GM19372 (cell line): ENCODE results near the gene DCANP1.
"Not testable (repeated sequence)": the region's sequence is repeated elsewhere in the genome, so short reads cannot be mapped to it uniquely, and the experiment has no call there.

Experiments
- ATAC-seq: cut with Tn5 transposase; IDR thresholded peaks from one replicate; pipeline ENCODE4 v1.9.1; 2021; ENCODE audit warnings: mild to moderate bottlenecking, low read depth, moderate library complexity; ENCODE audit not compliant: unreplicated experiment

Gene DCANP1, protein sequence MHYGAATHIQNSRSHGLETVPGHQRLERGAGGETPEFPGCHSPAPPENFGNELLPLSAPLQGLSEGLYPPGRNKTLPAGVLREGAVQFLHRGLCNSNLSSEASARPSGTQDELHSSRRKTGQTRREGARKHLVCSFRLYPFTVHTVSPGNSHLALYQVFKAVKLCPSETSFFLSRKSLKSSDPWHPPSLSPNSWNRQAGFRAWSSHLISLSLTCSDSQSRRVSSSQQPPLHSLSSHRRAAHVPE

DNA sequence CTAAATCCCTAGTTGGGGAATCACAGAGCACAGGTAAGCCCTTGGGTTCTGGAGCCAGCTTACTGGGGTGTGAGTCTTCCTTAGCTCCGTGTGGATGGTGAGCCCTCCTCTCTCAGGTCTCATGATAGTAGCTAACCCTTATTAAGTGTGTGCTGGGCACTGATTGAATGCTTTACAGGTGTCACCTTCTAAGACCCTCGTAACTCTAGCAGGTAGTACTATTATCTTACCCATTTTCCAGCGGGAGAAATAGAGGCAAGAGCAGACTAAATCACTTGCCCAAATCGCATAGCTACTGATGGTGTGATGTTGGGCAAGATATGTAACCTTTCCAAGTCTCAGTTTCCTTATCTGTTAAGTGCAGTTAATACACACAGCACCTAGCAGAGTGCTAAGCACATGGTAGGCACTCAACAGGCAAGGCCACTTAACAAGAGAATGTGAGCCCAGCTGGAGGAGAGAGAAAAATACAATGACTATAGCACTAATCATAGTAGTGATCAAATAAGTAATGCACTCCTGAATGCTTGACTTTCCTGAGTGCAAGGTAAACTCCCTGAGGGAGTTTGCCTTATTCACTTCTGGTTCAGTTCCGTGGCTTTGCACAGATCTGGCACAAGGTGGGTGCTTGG is at the start of gene DCANP1:
Gene DCANP1, minus strand, starts transcription at position 51 of the 632 bp plus-strand sequence. CDS start 240 bp downstream, outside the sequence.
- ATAC-seq, result no peak

DNA sequence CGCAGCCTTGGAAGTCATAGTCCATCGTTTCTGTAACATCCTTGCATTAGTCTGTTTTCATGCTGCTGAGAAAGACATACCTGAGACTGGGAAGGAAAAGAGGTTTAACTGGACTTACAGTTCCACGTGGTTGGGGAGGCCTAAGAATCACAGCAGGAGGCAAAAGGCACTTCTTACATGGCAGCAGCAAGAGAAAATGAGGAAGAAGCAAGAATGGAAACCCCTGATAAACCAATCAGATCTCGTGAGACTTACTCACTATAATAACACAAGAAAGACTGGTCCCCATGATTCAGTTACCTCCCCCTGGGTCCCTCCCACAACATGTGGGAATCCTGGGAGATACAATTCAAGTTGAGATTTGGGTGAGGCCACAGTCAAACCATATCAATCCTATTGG is 48.4 kb upstream of the DCANP1 start:
- not testable (repeated sequence) for ATAC-seq

DNA sequence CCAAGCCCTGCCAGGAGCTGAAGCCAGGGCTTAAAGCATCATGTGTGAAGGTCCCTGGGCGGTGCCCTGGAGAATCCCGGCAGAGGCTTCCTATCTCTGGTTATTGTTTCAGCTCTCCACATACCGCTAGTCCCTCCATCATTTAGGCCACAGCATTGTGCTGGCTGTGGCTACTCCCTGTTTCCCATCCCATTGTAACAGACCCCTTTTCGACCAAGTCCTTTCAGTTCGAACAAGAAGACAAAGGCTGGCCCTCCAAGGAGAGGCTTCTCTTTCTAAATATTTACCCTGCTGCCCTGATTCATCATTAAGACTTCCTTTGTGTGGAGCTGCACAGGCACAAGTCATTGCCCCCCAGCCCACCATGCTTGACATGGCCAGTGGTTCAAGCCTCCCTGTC is 47.0 kb upstream of the DCANP1 start:
- ATAC-seq, result no peak

DNA sequence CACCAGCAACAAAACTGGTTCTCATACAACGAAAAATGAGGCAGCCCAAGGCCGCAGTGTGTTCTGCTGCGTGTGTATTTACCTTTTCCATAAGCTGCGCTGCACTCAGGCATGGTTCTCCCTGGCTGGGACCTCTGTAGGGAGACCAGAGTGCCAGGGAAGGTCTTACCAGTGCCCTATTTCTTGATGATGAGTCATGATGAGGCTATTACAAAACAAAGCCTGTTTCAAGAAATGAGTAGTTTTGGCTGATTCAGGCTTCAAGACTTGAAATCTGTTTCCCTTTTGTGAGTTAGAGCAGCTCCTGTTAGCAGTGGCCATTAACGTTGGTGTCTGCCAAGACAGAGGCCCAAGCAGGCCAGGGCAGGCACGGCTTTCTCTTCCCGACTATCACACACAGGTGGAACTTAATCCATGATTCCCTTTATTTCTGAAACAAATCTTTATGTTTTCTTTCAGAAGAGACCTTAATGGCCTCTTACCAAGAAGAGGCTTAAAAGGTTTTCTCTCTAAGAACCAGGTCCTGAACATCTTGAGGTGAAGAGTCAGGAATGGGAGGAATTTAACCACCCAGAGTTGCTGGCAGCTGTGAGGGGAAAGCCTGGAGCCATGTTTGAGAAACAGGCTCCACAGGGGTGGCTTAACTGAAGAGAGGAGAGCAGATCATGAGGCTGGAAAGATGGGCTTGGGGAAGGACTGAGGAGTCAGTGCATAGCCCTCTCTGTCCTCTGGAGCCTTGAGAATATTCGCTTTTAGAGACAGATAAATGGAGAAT is 46.4 kb upstream of the DCANP1 start:
- ATAC-seq, result no peak

DNA sequence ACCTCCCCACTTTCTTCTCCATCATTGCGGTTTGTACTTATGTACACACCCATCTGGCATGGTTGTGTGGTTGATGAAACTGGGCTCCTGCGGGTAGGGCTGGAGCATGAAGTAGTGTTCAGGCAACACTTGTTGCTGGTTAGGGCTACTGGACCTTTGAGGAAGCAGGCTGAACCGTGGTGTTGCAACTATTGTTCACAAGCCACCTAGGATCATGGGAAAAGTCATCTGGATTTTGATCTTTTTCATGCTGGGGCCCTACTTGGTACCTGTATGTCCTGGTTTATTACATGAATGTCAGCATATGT is 45.1 kb upstream of the DCANP1 start:
- no peak for ATAC-seq

DNA sequence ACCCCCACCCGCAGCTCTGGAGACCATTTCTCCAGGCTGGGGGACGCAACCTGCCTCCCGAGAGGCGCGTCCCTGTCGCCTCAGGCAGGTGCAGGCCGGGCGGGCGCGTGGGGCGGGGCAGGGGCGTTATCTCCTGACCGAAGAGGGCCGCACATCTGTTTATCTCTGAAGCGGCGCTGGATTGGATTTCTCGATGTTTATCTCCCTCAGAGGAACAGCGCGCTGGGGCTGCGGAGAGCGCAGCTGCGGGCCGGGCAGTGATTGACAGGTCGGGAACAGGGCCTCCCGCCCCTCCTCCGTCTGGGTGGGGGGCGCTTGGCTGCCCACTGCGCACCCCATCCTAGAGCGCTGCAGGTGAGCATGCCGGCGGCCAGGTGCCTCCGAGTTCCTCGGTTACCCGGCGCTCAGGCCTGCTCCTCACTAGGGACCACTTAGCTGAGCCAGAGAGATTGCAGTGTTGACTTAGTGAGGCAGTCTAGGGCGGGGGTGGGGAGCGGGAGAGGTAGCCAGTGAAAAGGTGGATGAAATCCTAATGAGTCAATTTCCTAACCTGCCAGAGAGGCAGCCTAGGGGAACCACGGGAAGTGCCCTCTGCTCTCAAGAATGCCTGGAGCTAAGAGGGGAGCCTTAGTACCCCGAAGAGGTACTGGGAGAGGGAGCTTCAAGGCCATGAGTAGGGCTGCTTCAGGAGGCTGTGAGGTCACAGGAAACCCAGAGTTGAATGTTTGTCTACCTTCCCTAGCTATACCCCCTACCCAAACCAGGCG is 44.6 kb upstream of the DCANP1 start:
- ATAC-seq, result no peak

DNA sequence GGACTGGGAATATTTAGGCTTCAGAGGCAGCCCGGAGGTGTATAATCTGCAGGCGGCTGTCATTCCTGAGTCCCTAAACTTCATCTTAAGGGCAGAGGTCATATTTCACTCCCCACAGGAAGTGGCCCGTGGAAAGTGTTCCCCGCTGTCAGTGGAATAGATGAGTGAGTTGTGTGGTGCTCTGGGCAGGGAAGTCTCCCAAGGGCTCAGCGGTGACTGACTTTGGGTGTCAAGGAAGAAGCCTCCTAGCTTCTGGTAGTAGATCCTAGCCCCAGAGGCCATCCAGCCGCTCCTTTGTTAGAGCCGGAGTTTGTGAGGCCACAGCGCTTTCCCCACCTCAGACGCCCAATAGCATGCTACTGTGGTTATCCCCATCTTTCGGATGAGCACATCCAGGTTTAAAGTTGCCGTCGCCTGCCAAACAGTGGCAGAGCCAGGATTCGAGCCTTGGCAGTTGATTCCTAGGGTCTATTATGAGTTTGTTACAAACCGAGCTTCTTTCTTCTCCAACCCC is 43.9 kb upstream of the DCANP1 start:
- ATAC-seq, result no peak

DNA sequence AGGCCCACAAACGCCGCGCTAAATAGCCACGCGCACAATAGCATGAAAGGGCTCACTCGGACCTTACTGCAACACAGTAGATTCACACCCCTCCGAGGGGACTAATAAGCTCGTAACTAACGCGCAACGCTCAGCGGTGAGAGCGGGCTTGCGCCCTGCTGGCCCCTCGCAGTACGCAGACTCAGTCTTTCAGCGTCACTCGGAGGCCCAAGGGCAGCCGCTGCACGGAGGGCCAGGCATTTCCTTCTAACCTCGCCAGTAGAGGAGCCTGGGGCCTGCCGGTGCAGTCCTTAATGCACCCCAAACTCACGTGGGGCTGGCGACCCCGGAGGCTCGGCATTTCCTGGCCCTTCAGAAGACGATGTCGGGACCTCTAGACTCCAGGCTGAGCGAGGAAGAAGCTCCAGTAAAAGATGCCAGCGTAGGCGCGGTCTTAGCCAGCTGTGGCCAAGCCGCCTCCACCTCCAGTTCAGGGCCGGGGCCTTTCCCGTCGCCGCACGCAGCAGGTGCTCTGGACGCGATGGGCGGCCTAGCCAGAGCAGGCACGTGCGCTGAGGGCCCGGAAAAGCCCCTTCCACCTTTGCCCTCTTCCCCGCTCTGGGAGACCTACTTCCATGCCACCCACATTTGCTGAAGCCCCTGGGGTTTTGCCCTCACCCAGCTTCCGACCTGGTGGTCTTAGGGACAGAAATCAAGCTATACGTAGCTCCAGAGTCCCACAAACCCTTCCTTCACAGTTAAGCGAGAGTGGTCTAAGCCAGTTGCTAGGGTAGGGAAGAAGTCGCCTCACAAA is 43.3 kb upstream of the DCANP1 start:
- ATAC-seq, result no peak

DNA sequence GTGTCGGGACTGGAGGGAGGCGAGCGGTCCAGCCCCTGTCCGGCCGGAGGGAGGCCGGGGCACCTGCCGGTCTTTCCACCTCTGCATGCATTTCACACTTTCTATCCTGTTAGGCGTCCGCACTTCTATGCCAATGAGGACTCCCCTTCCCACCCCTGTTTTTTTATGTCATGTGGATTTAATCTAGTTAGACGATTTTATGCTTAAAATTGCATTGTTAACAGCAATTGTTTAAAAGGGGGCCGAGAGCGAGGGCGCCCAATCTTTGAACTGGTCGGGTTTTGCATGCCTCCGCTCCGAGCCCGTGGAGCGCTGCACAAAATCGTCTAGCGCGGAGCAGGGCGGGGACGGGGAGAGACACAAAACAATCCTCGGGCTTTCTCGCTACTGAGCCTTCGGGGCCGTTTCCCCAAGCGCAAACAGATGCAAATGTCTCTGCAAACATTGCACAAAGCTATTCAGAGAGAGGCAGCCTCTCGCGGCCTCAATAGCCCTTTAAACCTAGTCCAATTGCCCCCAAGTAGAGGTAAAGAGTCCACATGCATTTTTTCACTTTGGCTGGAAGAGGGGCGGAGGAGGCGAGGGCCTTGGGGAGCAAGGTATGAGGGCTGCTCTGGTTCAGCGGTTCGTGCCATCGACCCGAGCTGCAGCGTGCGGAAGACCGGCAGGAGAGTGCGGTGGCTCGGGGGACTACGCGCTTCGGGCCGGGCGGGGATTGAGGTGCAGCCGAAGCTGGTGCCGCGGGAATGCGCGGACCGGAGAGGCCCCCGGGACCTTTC is 42.5 kb upstream of the DCANP1 start:
- no peak for ATAC-seq

DNA sequence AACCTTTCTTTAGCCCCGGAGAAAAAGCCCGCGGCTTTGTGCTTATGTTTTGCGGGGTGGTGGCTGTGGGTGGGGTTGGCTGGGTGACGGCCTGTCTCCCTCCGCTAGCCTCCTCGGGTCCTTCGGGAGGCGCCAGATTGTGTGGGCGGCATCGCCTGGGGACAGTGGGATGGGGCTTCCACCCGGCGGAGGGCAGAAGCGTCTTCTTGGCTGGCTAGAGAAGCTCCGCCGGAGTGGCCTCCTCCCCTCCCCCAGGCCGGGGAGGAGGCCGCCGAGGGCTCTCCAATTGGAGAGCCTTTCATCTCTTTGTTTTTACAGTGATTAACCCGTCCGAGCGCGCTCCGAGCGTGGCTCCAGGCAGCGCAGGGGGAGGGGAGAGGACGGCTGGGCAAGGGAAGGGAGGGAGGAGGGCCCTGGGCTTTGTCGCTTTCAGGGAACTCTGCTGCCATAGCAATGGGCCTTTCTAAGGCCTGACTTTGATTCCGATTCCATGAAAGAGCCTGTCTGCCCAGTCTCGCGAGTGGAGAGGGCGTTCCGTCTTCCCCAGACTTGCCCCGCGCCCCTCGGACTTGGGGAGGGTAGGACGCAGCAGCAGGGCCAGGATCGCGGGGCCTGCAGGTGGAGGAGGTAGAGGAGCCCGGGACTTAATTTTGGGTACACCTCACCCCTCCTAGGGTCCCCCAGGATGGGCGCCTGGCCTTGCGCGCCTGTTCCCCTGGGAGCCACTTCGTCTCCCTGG is 41.7 kb upstream of the DCANP1 start:
- no peak for ATAC-seq

DNA sequence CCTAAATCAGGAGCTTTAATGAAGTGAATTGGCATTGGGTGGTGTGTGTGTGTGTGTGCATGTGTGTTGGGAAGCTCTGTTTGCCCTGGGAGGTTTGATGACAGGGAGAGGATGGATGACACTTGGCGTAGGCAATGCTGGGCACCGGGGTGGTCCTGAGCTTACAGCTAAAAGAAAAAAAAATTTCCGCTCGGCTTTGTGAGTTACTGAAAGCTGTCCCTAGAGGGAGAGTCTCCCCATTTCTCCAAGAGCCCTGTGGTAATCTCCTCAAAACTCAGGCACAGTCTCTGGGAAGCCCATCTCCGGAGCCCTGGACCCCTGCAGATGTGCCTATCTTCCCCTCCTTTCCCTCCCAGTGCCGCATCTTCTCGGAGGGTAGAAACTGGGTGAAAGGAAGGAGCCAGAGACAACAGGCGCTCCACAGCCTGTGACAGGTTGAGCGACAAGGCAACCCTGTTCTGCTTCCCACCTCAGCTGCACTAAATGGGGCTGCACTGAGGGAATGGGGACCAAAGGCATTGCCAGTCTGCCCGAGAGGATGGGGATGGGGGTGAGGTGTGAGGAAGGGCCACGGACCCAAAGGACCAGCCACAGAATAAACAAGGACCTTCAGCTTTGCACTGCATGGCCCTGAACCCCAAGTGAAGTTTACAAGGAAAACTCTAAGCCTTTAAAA is 40.8 kb upstream of the DCANP1 start:
- ATAC-seq, result no peak

DNA sequence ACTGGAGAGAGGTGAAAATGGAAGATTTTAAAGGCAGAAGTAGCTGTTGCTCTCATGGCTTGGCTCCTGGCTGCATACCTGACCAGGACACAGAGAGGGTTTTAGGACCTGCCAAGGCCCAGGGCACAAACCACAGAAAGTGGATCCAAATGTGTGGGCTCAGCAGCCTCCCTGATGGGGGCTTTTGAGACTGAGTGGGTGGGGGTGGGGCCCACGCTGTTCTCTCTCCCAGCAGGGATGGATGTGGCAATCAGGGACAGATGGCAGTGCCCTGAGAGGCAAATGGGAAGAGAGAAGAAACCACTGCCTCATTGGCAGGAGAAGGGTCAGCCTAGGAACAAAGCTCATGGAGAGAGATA is 39.9 kb upstream of the DCANP1 start:
- ATAC-seq, result no peak

DNA sequence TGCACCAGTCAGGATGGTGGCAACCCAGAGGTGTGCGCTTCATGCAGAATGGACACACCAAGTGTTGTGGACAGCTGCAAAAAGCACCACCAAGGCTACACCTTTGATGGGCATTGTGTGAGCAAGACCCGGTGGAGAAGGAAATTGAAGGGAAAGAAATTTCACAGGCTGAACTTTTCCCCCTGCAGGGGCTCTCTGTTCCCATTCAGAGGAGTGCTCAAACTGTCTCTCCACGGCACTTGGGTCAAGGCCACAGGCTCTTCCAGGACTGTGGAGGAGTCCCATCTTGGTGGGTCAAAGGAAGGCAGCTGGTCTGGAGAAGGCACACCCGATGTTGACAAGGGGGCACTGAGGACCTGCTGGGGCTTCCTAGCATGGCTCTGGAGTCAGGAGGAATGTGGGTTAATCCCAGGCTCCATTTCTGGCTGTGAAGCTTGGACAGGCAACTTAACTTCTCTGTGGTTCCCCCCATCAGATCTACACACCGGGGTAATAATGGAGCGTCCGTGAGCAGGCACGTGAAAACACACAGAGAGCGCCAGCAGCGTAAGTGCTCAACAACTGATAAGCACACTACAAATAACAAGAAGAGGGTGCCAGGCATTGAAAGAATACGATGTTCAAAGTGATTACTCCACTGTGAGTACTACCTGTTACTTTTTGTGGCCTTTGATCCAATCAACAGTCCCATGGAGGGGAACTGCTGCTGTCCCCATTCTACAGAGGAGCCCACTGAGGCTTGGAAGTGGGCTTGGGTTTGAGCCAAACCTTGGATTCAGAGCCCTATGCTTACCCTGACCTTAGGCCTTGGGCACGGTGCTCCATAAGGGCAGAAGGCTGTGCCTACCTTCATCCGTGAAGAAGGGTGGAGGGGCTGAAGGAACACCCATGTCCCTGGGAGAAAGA is 39.2 kb upstream of the DCANP1 start:
- ATAC-seq, result no peak

DNA sequence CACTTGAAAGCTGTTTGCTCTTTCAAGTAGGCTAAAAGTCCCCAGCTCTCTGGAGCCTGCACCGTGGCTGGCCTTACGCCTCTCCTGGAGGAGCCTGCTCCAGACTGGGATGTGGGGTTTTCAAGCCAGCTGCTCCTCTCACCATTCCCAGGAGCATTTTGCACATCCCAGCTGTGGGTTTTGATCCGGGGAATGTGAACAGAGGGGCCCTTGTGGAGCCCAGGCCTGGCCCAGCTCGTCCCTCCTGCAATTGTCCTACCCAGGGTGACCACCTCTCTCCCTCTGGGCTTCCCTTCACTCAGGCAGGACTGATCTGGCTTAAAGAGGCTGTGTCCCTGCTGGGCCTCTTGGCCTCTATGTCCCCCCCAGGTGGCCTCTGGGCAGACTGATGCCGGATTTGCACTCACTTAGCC is 37.5 kb upstream of the DCANP1 start:
- no peak for ATAC-seq

DNA sequence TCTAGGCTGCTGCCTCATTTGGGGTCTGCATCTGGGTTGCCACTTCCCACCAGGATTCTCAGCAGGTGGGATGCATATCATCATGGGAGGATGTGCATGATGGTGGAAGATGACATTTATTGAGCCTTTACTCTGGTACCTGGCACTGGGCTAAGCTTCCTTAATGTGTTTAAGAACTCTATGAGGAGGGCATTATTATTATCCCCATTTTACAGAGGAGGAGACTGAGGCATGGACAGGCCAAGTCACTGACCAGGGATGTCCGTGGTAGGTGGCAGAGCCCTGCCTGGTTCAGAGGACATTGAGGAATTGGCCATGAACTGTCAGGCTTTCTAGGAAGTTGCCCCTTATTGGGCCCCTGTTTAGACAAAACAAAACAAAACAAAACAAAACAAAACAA is 36.1 kb upstream of the DCANP1 start:
- no peak for ATAC-seq

DNA sequence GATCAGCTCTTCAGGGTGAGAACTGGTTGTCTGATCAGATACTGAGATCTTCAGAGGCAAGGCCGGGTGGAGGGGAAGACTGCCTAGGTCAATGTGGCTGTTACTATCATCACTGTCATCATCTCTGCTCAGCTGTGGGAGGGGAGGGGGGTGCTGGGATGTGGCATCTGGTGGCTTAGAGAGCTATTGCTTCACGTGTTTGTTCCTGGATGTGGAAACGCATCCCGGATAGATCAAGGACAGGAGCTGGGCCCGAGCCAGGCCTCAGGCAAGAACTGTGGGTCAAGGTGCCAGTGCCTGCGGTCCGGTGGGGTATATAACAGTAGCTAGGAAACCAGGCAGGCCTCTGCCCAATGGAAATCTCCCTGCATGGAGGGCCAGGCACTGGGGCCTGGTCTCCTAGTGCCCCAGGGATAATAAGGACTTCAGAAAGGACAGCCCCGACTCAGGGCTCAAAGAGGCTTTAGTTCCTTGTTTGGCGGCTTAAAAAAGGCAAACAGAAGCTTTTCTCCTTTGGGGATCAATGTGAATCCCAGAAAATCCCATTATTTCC is 35.3 kb upstream of the DCANP1 start:
- no peak for ATAC-seq

DNA sequence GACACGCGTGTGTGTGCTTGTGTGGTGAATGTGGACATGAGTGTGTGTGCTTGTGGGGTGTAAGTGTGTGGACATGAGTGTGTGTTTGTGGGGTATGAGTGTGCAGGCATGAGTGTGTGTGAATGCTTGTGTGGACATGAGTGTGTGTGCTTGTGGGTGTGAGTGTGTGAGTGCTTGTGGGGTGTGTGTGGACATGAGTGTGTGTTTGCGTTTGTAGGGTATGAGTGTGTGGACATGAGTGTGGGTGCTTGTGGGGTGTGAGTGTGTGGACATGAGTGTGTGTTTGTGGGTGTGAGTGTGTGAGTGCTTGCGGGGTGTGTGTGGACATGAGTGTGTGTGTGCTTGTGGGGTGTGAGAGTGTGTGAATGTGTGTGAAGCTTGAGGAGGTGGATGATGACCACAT is 34.8 kb upstream of the DCANP1 start:
- no peak for ATAC-seq
